Stimulated activated memory B cell treated with anti-CD40 and anti-IgM and Interleukin-4, amounts not matched to agents 10 μg/mL and 1 μg/mL and 100 μg/mL, for 72 hours (primary cell): ENCODE measurements around the gene ARID3A.
A peak's percentile ranks its signal among the peaks of the same experiment; 100 is the strongest.
"Not testable (repeated sequence)": the region's sequence is repeated elsewhere in the genome, so short reads cannot be mapped to it uniquely, and the experiment has no call there.

Experiments used
- ATAC-seq: fragments of 150-1000 bp; cut with Tn5 transposase; 2 replicates; pipeline ENCODE4 v1.10.0; 2021
- H3K27ac Mint-ChIP-seq: one replicate; pipeline ENCODE4 v1.8.0; 2022; ENCODE audit warnings: mild to moderate bottlenecking, mixed read lengths
- H3K27me3 Mint-ChIP-seq: one replicate; pipeline ENCODE4 v1.8.0; 2022; ENCODE audit warnings: mixed read lengths
- H3K36me3 Mint-ChIP-seq: one replicate; pipeline ENCODE4 v1.8.0; 2022; ENCODE audit warnings: mixed read lengths
- H3K4me1 Mint-ChIP-seq: one replicate; pipeline ENCODE4 v1.8.0; 2022; ENCODE audit warnings: mixed read lengths
- H3K4me3 Mint-ChIP-seq: one replicate; pipeline ENCODE4 v1.8.0; 2022; ENCODE audit warnings: mild to moderate bottlenecking, moderate library complexity, mixed read lengths
- H3K9me3 Mint-ChIP-seq: one replicate; pipeline ENCODE4 v1.8.0; 2022; ENCODE audit warnings: mixed read lengths

ARID3A gene

DNA sequence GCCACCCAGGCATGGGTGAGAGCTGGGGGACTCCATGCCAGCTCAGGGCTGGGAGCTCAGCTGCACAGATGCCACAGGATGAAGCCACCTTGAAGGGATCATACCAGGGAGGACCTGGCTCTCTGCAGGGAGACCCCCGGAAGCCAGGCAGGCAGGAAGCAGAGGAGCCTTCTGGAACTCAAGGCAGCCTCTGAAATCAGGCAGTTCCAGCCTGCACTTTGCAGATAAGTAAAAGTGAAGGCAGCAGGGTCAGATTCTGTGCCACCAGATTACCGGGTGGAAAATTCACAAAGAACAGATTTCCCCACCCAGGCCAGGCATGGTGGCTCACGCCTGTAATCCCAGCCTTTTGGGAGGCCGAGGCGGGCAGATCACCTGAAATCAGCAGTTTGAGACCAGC is 92.6 kb downstream of the ARID3A start:
- ATAC-seq: no peak
- Mint-ChIP-seq H3K27me3 (no peaks in the 10 kb centered on the region), H3K4me1 (peaks cover 65% of the 10 kb centered on the region), H3K9me3 (no peaks in the 10 kb centered on the region), H3K4me3 (peak overlapping the region; percentile 91), H3K27ac (peak overlapping the region; percentile 94), H3K36me3 (peaks cover 7% of the 10 kb centered on the region)

DNA sequence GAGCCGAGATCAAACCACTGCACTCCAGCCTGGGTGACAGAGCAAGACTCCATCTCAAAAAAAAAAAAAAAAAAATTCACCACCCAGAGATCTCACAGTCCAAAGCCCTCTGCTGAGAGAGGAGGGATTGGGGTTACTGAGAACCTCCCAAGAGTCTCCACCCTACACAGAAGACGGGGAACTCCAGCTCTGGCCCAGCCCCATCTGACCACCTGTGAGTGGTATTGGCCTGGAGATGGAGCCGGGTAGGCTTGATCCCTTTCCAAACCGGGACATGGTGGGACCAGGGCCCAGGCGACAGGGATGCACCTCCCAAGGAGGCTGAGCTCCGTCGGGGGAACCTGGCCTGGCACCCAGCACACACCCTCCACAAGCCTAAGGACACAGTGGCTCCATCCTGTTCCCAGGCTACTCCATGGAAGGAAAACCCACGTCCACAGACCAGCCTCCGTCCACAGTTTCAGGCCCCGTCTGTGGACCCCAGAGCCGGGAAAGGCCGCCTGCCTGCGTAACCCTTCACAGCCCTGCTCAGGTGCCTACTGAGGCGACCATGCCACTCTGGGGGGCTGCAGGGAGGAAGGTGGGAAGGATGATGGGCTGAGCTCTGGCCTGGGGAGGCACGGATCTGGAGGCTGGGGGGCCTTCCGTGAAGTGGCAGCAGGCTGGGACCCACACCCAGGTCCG is 93.2 kb downstream of the ARID3A start:
- no peak for ATAC-seq
- H3K9me3 Mint-ChIP-seq: no peaks in the 10 kb centered on the region
- peak overlapping the region; percentile 94 for H3K27ac Mint-ChIP-seq
- peaks cover 7% of the 10 kb centered on the region for H3K36me3 Mint-ChIP-seq
- no peaks in the 10 kb centered on the region for H3K27me3 Mint-ChIP-seq
- peaks cover 58% of the 10 kb centered on the region for H3K4me1 Mint-ChIP-seq
- H3K4me3 Mint-ChIP-seq: peak overlapping the region; percentile 91

DNA sequence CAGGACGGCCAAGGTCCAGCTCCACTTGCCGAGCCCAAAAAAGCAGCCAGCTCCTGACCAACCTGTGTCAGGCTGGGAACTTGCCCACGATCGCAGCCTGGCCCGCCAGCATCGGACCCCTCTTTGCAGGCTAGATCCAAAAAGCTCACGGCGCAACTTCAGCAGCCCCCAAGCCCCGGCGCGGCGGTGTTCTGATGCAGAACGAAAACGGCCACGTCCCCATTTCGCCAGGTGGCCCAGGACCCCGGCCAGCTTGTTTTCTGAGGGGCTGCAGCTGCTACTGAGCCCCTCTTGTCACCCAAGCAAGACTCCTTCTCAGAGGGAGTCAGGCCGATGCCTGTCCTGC is 93.8 kb downstream of the ARID3A start:
- Mint-ChIP-seq H3K27me3 (no peaks in the 10 kb centered on the region), H3K4me3 (peak overlapping the region; percentile 91), H3K27ac (peak overlapping the region; percentile 94), H3K4me1 (peaks cover 55% of the 10 kb centered on the region), H3K36me3 (peaks cover 7% of the 10 kb centered on the region), H3K9me3 (no peaks in the 10 kb centered on the region)
- ATAC-seq: no peak

DNA sequence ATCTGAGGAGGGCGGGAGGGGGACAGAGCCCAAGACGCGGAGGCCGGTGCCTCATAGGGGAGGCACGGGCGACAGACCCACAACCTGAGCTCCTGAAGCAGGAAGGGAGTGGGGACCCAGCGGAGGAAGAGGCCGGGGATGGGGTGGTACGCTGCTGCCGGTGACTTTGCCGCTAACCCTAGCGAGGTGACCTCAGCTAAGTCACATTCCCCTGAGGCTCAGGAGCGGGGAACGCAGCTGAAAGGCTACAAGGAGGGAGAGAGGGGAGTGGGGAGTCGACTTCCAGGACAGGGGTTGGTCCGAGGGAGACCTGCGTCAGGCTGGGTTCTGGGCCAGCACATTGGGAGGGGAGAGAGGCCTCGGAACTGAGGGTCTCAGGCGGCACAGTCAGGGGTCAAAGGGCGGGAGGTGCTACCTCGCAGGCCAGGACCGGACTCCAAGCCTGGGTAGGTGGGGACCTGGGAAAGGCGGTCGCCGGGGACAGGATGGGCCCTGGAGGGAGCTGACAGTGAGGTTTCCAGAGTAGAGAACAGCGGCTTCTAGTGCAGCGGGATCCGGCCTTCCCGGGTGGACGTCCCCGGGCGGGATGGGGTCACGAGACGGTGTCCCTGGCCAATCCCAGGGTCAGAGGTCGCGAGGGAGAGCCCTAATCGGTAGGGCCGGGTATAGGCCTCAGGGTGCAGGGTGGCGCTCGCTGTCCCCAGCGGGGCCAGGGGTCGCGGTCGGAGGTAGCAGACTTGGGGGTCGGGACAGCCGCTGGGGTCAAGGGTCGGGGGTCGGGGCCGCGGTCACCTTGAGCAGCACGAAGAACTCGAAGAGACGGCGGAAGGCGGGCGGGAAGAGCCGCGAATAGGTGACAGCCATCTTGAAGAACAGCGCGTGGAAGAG is 94.4 kb downstream of the ARID3A start:
- Mint-ChIP-seq H3K27me3 (no peaks in the 10 kb centered on the region), H3K4me1 (peaks cover 55% of the 10 kb centered on the region), H3K9me3 (no peaks in the 10 kb centered on the region), H3K36me3 (peaks cover 7% of the 10 kb centered on the region), H3K27ac (peak overlapping the region; percentile 94), H3K4me3 (peak overlapping the region; percentile 91)
- no peak for ATAC-seq

DNA sequence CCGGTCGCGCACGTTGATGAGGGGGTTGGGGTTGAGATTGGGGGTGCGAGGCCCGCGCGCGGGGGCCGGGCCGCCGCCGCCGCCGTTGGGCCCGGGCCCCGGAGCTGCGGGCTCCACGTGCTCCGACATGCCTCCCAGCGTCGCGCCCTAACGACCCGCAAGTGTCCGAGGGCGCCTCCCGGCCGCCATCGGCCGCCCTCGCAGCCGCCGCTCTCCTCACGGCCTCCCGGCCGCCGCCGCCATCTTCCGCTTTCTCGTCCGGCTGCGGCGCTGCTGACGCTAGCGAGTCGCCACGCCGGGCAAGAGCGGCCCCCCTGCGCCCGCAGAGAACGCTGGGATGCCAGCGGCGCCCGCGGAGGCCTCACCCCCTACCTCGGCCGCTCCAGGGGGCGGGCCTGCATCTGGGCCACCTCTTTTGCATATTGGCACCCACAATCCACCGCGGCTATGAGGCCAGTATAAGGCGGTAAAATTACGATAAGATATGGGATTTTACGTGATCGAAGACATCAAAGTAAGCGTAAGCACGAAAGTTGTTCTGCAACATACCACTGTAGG is 95.1 kb downstream of the ARID3A start, which contains the start of gene TMEM259:
Gene TMEM259 (minus strand): TSS at position 256 of the 558 bp plus-strand sequence. CDS start 127 bp downstream, at position 129.
- Mint-ChIP-seq H3K4me3 (peak within 1 kb of the TSS; percentile 91), H3K4me1 (peaks cover 53% of the 10 kb centered on the region), H3K27me3 (no peaks in the 10 kb centered on the region), H3K36me3 (peaks cover 7% of the 10 kb centered on the region), H3K27ac (peak within 1 kb of the TSS; percentile 94), H3K9me3 (no peaks in the 10 kb centered on the region)
- ATAC-seq: peak; percentile 94

DNA sequence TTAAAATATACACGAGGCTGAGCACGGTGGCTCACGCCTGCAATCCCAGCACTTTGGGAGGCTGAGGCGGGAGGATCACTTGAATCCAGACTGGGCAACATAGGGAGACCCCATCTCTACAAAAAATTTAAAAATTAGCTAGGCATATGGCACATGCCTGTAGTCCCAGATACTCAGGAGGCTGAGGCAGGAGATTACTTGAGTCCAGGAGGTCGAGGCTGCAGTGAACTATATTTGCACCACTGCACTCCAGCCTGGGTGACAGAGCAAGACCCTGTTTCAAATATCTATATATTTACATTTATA is 98.0 kb downstream of the ARID3A start:
- not testable (repeated sequence) for H3K9me3 Mint-ChIP-seq, H3K4me3 Mint-ChIP-seq, H3K36me3 Mint-ChIP-seq, H3K27ac Mint-ChIP-seq, ATAC-seq, H3K27me3 Mint-ChIP-seq
- peaks cover 32% of the 10 kb centered on the region for H3K4me1 Mint-ChIP-seq

DNA sequence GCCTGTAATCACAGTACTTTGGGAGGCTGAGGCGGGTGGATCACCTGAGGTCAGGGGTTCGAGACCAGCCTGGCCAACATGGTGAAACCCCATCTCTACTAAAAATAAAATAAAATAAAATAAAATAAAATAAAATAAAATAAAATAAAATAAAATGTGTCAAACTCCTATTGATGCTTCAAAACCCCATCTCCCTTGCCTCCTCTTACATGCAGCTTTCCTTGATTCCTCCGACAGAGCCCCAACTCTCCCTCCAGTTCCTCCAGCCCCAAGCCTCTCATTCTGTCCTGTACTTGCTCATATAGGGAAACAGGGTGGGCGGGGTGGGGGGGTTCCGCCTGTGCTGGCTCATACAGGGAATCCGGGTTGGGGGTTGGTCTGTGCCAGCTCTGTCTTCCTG is 99.2 kb downstream of the ARID3A start:
- H3K4me1 Mint-ChIP-seq: peaks cover 26% of the 10 kb centered on the region
- not testable (repeated sequence) for H3K27ac Mint-ChIP-seq, H3K9me3 Mint-ChIP-seq, H3K36me3 Mint-ChIP-seq, H3K4me3 Mint-ChIP-seq, ATAC-seq, H3K27me3 Mint-ChIP-seq
